T-helper 17 cell (primary cell): ENCODE results near the gene PRCC. TPM values are rescaled to one million over a fixed set of nuclear protein-coding genes. Genes with fewer than 3 reads are reported as not detected.

ENCODE experiments used
- ATAC-seq: fragments of 150-1000 bp; cut with Tn5 transposase; 2 replicates; pipeline ENCODE4 v1.10.0; 2021; ENCODE audit warnings: mild to moderate bottlenecking, moderate library complexity
- DNase-seq, 3 donors: peaks; one replicate each; pipeline versions ENCODE4 v3.0.0 to v3.0.0-alpha.2; 2020 to 2021
- H3K9me3 ChIP-seq: one replicate; pipeline ENCODE4 v1.7.0; 2013; ENCODE audit warnings: low read length, mild to moderate bottlenecking; ENCODE audit not compliant: control insufficient read depth, poor library complexity, severe bottlenecking
- H3K27ac Mint-ChIP-seq: one replicate; pipeline ENCODE4 v1.8.0; 2022; ENCODE audit warnings: mild to moderate bottlenecking, moderate library complexity, mixed read lengths
- H3K27me3 Mint-ChIP-seq: one replicate; pipeline ENCODE4 v1.8.0; 2022; ENCODE audit warnings: mixed read lengths
- H3K36me3 Mint-ChIP-seq: one replicate; pipeline ENCODE4 v1.8.0; 2022; ENCODE audit warnings: low read depth, mixed read lengths
- H3K4me1 Mint-ChIP-seq: one replicate; pipeline ENCODE4 v1.8.0; 2022; ENCODE audit warnings: mild to moderate bottlenecking, mixed read lengths
- H3K4me3 Mint-ChIP-seq: one replicate; pipeline ENCODE4 v1.8.0; 2022; ENCODE audit warnings: mild to moderate bottlenecking, moderate library complexity, mixed read lengths
- total RNA-seq, 4 donors: library from RNA in 2 of 4; stranded (reverse) in 2 of 4; gene quantifications; one replicate each; pipeline ENCODE4 v1.2.3 and lab custom pipeline; 2022 to 2026

PRCC gene
- total RNA-seq, 2 donors from 2014 or later: 51.0 to 82.4 TPM

DNA sequence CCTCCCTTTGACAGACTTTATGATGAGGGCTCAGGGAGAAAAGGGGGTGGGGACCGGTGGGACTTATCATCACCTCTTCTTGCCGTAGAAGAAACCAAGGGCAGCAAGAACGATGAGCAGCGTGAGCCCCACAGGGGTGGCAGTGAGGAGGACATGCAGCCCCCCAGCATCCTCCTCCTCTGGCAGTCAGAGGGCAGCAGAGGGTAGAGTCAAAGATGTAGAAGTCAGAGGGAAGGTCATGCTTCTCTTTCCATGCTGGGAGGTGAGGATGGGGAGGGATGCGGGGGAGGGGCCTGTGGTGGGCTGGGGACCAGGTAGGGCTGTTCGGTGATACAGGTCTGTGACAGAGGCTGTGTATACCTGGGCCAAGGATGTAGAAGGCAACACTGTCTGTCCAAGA is 76.8 kb downstream of the PRCC start:
- H3K27ac Mint-ChIP-seq: no peak overlapping the region
- peaks cover 6% of the 10 kb centered on the region for H3K36me3 Mint-ChIP-seq
- no peaks in the 10 kb centered on the region for H3K9me3 ChIP-seq
- DNase-seq (no peak), ATAC-seq (no peak)
- H3K4me1 Mint-ChIP-seq: peaks cover 21% of the 10 kb centered on the region
- peaks cover 55% of the 10 kb centered on the region for H3K27me3 Mint-ChIP-seq
- no peak overlapping the region for H3K4me3 Mint-ChIP-seq

DNA sequence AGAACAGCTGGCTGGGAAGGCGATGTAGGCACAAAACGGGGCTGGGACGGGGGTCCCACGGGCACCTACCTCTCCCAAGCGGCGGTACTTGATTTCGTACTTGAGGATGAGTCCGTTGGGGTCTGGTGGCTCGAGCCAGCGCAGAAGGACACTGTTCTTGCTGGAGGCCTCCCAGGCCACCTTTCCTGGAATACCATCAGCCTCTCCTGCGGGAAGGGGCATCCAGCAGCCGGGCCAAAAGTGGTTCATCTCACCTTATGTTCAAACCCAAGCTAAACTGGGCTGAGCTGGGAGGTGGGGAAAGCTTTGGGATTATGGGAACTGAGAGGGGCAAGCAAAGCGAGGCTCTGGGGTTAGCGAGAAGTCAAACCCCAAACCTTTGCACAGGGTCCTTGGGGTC is 77.3 kb downstream of the PRCC start:
- H3K9me3 ChIP-seq: no peaks in the 10 kb centered on the region
- Mint-ChIP-seq H3K27ac (no peak overlapping the region), H3K27me3 (peaks cover 53% of the 10 kb centered on the region), H3K36me3 (peaks cover 6% of the 10 kb centered on the region), H3K4me3 (peak overlapping the region; percentile 59), H3K4me1 (peaks cover 21% of the 10 kb centered on the region)
- DNase-seq (no peak), ATAC-seq (no peak)

DNA sequence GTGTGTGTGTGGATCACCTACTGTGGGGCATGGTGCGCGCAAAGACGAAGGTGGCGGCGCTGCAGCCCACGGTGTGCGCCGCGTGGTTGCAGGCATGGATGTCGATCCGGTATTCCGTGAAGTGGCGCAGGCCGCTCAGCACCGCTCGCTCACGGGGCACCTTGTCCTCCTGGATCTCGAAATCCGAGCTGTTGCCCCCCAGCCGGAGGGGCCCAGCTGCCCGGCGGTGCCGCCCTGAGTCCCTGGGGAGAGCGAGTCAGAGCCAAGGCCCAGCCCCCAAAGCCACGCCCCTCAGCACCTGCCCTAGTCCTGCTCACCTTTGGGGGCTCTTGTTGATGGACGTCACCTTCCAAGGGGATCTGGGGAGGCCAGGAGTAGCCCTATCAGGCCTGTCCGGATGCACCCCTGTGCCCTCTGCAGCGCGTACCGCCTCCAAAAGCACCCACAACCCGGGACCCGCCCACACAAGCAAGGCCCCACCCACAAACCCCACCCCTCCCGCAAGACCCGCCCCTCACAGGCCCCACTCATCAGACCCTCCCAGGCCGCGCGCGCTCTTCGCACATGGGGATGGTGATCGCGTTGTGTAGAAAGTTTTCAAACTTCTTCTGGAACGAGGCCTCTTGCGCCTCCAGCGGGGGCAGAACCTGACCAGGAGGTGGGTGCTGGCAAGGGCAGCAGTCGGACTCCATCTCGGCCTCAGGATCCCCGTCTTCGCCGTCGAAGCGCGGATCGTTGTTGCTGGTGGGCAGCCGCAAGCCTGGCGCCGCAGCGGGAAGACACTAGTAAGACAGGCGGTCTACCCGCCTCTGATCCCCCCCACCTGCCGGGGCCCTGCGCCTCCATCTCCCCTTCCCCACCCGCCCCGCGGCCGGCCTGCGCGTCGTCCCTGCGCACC is 78.0 kb downstream of the PRCC start:
- Mint-ChIP-seq H3K4me3 (peak overlapping the region; percentile 59), H3K27me3 (peaks cover 49% of the 10 kb centered on the region), H3K36me3 (peaks cover 6% of the 10 kb centered on the region), H3K4me1 (peaks cover 21% of the 10 kb centered on the region), H3K27ac (no peak overlapping the region)
- no peaks in the 10 kb centered on the region for H3K9me3 ChIP-seq
- peak; percentile 63 for ATAC-seq
- DNase-seq: peak in 1 of 3 donors; percentile 39

DNA sequence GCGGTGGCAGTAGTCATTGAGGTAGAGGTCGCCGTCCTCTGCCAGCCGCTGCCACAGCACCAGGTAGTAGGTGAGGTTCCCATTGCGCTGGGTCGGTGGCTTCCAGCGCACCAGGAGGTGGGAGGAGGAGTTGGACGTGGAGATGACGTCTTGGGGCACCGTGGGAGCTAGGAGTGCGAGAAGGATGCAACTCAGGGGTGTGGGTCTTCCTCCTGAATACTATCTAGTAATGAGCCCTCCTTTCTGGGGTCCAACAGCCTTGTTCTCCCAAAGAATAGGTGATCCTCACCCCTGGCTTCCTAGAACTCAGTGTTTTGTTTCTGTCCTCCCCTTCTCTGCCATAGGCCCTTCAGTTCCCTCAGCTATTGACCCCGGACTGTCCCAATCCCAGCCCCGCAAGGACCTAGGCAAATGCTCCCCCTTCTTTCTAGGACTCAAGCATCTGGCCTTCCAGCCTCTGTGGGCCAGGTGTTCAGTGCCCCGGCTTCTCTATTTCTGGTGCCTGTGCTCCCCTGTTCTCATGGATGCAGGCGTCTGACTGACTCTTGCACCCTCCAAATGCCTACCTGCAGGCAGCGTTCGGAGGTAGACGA is 78.7 kb downstream of the PRCC start:
- H3K36me3 Mint-ChIP-seq: peaks cover 6% of the 10 kb centered on the region
- peaks cover 21% of the 10 kb centered on the region for H3K4me1 Mint-ChIP-seq
- no peaks in the 10 kb centered on the region for H3K9me3 ChIP-seq
- H3K4me3 Mint-ChIP-seq: peak overlapping the region; percentile 19
- H3K27me3 Mint-ChIP-seq: peaks cover 43% of the 10 kb centered on the region
- H3K27ac Mint-ChIP-seq: no peak overlapping the region
- ATAC-seq (no peak), DNase-seq (no peak)

DNA sequence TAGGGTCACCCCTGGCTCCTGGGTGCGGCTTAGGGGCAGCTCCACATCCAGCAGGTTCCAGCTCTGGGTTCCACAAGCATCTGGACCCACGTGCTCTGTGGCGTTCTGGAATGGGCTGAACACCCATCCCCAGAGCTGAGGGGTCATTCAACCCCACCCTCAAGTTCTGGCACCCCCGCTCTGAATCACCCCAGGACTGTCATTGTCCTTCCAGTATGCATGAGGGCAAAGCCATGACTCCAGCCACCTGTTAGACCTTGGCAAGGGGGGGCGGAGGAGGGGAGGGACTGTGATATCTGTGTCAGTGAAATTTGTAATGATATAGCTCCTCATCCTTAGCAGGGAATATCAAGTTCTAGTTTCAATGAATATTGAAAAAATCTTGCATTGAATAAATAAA is 79.3 kb downstream of the PRCC start:
- DNase-seq (no peak), ATAC-seq (no peak)
- Mint-ChIP-seq H3K4me3 (no peak overlapping the region), H3K27me3 (peaks cover 37% of the 10 kb centered on the region), H3K36me3 (peaks cover 6% of the 10 kb centered on the region), H3K4me1 (peaks cover 21% of the 10 kb centered on the region), H3K27ac (no peak overlapping the region)
- no peaks in the 10 kb centered on the region for H3K9me3 ChIP-seq

DNA sequence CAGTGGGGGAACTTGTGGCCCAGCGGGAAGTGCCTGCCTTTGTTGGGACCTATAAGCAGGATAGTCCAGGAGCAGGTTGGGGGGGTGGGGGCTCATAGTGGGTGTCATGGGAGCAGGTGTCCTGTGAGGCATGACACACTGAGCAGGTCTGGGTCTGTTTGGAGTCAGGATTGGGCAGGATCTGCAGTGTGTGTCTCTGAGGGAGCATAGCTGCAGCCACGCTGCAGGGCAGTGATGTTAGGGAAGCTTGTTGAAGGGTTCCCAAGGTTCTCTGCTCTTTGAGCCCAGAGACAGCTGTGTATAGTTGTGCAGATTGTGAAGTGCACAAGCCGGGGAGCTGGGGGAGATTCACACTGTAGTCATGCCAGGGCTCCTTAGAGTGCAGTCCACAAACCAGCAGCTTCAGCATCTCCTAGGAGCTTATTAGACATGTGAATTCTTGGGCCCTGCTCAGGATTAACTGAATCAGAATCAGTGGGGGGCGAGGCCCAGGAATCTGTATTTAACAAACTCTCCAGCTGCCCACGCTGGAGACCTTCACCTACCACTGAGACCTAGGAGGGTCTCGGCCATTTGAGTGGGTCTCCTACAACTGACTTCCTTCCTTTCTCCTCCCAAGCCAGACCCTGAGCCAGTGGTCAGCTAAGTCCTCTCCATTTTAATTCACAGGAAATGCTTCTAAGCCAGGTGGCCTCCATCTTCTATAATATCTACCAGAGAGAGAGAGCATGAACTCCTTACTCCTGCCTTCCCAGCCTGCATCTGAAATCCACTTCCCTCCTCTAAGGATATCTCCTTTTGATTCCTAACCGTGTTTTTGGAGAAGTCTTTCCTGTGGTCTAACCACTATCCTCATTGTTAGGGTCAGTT is 80.5 kb downstream of the PRCC start:
- peaks cover 30% of the 10 kb centered on the region for H3K27me3 Mint-ChIP-seq
- peak overlapping the region; percentile 45 for H3K4me3 Mint-ChIP-seq
- peaks cover 2% of the 10 kb centered on the region for H3K36me3 Mint-ChIP-seq
- ATAC-seq (no peak), DNase-seq (no peak)
- peaks cover 22% of the 10 kb centered on the region for H3K4me1 Mint-ChIP-seq
- H3K9me3 ChIP-seq: no peaks in the 10 kb centered on the region
- no peak overlapping the region for H3K27ac Mint-ChIP-seq

DNA sequence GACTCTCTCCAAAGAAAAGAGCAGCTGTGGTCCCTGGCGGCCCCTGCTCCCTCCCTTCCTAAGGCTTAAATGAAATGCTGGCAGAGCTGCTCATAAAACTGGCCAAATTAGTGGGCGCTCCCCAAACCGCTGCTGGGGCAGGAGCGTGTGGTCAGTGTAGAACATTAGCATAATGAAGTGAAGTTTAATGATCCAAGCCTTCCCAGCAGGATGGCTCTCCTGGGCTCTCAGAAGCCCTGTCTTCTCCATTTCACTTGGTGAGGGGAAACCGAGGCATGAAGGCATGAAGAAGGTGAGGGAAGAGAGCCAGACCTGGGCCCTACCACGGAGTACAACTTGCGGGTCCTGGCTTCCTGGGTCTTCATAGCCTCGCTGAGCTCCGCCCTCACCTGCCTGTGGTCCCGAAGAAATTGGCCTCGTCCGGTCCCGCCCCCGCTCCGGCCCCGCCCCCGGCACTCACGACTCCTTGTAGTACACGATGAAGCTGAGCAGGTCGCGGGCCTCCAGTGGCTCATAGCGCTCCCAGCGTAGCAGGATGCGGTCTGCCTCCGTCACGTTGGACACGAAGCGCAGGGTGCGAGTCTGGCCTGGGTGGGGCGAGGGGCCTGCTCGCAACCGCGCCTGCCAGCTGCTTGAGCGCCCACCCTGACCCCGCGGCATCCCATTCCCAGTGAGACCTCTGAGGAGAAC is 81.3 kb downstream of the PRCC start:
- ATAC-seq: peak; percentile 86
- no peak overlapping the region for H3K27ac Mint-ChIP-seq
- no peaks in the 10 kb centered on the region for H3K9me3 ChIP-seq
- H3K36me3 Mint-ChIP-seq: no peaks in the 10 kb centered on the region
- peaks cover 33% of the 10 kb centered on the region for H3K27me3 Mint-ChIP-seq
- peaks cover 23% of the 10 kb centered on the region for H3K4me1 Mint-ChIP-seq
- peak; percentile 44 to 60 (median 58) for DNase-seq
- peak overlapping the region; percentile 76 for H3K4me3 Mint-ChIP-seq

DNA sequence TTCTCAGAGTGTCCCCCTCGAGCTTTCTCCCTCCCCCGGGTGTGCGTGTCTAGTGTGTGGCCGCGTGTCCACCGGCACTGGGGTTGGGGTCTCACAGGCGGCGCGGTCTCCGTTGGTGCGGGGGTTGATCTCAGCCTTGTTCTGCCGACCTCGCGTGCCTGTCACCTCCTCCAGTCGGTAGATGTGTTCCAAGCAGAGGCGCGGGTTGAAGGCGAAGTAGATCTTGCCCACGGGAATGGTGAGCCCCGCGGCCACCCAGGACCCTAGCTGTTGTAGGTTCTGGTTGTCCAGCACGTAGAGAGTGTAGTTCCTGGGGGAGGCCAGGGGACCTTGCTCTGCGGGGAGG is 81.8 kb downstream of the PRCC start:
- H3K4me1 Mint-ChIP-seq: peaks cover 20% of the 10 kb centered on the region
- no peak for ATAC-seq
- peaks cover 32% of the 10 kb centered on the region for H3K27me3 Mint-ChIP-seq
- no peaks in the 10 kb centered on the region for H3K9me3 ChIP-seq
- no peak for DNase-seq
- H3K36me3 Mint-ChIP-seq: no peaks in the 10 kb centered on the region
- peak overlapping the region; percentile 76 for H3K4me3 Mint-ChIP-seq
- no peak overlapping the region for H3K27ac Mint-ChIP-seq

Other genes with a start within 250 kb of the PRCC start
- gene IQGAP3, start 195.0 kb upstream of the PRCC start, total RNA-seq: not detected
- gene TTC24, start 187.8 kb upstream of the PRCC start, total RNA-seq: under 1 TPM in 1 of 2 donors, not detected in 1; 0.94 TPM
- gene NAXE, start 175.8 kb upstream of the PRCC start, total RNA-seq: 10 to 100 TPM; 27.5 to 32.0 TPM
- 10 to 100 TPM; 39.2 to 39.6 TPM for gene GPATCH4, start 166.1 kb upstream of the PRCC start, total RNA-seq
- under 1 TPM in 1 of 2 donors, not detected in 1; 0.35 TPM for gene HAPLN2, start 148.1 kb upstream of the PRCC start, total RNA-seq
- not detected for gene BCAN, start 125.4 kb upstream of the PRCC start, total RNA-seq
- gene NES, start 90.1 kb upstream of the PRCC start, total RNA-seq: not detected
- 1 to 10 TPM; 1.5 to 4.5 TPM for gene CRABP2, start 62.0 kb upstream of the PRCC start, total RNA-seq
- gene METTL25B, start 39.1 kb upstream of the PRCC start, total RNA-seq: 10 to 100 TPM; 13.1 to 21.6 TPM
- gene ISG20L2, start 38.8 kb upstream of the PRCC start, total RNA-seq: 10 to 100 TPM; 41.4 to 54.2 TPM
- 10 to 100 TPM; 18.7 to 25.1 TPM for gene MRPL24, start 26.4 kb upstream of the PRCC start, total RNA-seq
- gene HDGF, start 15.9 kb upstream of the PRCC start, total RNA-seq: 100 to 1,000 TPM in 1 of 2 donors, 10 to 100 TPM in 1; 75.3 to 100 TPM
- gene SH2D2A, start 49.3 kb downstream of the PRCC start, total RNA-seq: 100 to 1,000 TPM; 129 to 137 TPM
- not detected for gene INSRR, start 91.6 kb downstream of the PRCC start, total RNA-seq
- under 1 TPM; 0.34 to 0.67 TPM for gene NTRK1, start 93.3 kb downstream of the PRCC start, total RNA-seq
- 10 to 100 TPM in 1 of 2 donors, under 1 TPM in 1; 0.42 to 17.7 TPM for gene PEAR1, start 126.2 kb downstream of the PRCC start, total RNA-seq
- gene LRRC71, start 153.1 kb downstream of the PRCC start, total RNA-seq: not detected